ENCODE results near the gene ETV1.

Gene ETV1

DNA sequence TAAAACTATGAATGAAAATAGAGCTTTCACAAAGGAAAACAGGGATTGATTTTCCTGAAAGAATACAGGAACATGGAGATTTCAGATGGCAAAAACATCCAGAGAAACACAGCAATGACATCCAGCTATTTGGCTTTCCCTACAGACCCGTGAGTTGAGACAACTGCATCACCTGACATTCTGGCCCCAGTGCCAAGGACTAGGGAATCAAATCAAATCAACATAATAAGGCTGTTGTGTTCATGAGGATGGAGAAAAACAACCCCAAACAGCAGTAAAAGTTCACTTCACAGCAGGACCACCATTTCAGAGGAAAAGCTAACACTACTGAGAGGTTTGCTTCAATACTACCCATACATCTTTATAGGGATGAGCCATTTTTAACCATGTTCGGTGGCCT, 25.5 kb downstream of the ETV1 start:
- Histone ChIP-seq H3K36me3 (ENCODE audit: control insufficient read depth, low read length) (no peaks in the 10 kb centered on the region), H3K27me3 (ENCODE audit: control insufficient read depth, low read length) (no peaks in the 10 kb centered on the region), H3K4me3 (ENCODE audit: low read length) (no peak overlapping the region), H4K20me1 (ENCODE audit: control insufficient read depth, insufficient read depth, low read depth, low read length) (no peaks in the 10 kb centered on the region), H3F3A (ENCODE audit: control insufficient read depth, insufficient read depth) (no peaks in the 10 kb centered on the region), H3K4me2 (ENCODE audit: low read length) (no peak overlapping the region), H3K9me3 (ENCODE audit: control insufficient read depth, insufficient read depth, low read length) (no peaks in the 10 kb centered on the region), H3K79me2 (ENCODE audit: control insufficient read depth, low read length) (no peaks in the 10 kb centered on the region), H3K9me2 (replicated peaks; ENCODE audit: control insufficient read depth, low read length) (no peaks in the 10 kb centered on the region), H3K27ac (ENCODE audit: low read depth, low read length) (no peak overlapping the region), H3K4me1 (ENCODE audit: control insufficient read depth, low read length) (no peaks in the 10 kb centered on the region)
- TF ChIP-seq EZH2phosphoT487 (IDR thresholded peaks at IDR 0.05; ENCODE audit: borderline replicate concordance, low read length) = no peak
- TF ChIP-seq, protein P1, sequence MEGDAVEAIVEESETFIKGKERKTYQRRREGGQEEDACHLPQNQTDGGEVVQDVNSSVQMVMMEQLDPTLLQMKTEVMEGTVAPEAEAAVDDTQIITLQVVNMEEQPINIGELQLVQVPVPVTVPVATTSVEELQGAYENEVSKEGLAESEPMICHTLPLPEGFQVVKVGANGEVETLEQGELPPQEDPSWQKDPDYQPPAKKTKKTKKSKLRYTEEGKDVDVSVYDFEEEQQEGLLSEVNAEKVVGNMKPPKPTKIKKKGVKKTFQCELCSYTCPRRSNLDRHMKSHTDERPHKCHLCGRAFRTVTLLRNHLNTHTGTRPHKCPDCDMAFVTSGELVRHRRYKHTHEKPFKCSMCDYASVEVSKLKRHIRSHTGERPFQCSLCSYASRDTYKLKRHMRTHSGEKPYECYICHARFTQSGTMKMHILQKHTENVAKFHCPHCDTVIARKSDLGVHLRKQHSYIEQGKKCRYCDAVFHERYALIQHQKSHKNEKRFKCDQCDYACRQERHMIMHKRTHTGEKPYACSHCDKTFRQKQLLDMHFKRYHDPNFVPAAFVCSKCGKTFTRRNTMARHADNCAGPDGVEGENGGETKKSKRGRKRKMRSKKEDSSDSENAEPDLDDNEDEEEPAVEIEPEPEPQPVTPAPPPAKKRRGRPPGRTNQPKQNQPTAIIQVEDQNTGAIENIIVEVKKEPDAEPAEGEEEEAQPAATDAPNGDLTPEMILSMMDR (IDR thresholded peaks at IDR 0.05; ENCODE audit: low read depth, low read length, poor library complexity, severe bottlenecking) = no peak

DNA sequence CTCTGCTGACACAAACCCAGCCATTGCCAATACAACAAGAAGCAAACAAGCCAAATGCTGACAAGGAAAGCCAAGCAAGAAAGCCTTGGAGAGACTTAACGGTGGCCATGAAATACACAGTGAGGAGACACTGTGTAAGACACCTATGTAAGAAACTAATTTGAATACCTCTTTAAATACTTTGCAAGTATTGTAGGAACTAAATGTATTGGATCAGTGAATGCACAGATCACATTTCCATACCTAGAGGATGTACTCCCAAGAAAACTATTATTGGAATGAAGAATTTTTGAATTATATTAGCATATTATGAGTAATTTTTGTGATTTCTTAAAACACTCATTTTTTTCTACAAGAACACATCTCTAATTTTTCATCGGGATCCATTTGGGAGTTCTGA, 34.0 kb downstream of the ETV1 start:
- TF ChIP-seq EZH2phosphoT487 (IDR thresholded peaks at IDR 0.05; ENCODE audit: borderline replicate concordance, low read length) = no peak
- TF ChIP-seq, protein P1 (IDR thresholded peaks at IDR 0.05; ENCODE audit: low read depth, low read length, poor library complexity, severe bottlenecking) = no peak
- Histone ChIP-seq H3K4me2 (ENCODE audit: low read length) (no peak overlapping the region), H3K27ac (ENCODE audit: low read depth, low read length) (no peak overlapping the region), H3K79me2 (ENCODE audit: control insufficient read depth, low read length) (no peaks in the 10 kb centered on the region), H3K9me2 (replicated peaks; ENCODE audit: control insufficient read depth, low read length) (no peaks in the 10 kb centered on the region), H3K27me3 (ENCODE audit: control insufficient read depth, low read length) (no peaks in the 10 kb centered on the region), H4K20me1 (ENCODE audit: control insufficient read depth, insufficient read depth, low read depth, low read length) (no peaks in the 10 kb centered on the region), H3K36me3 (ENCODE audit: control insufficient read depth, low read length) (no peaks in the 10 kb centered on the region), H3F3A (ENCODE audit: control insufficient read depth, insufficient read depth) (no peaks in the 10 kb centered on the region), H3K4me1 (ENCODE audit: control insufficient read depth, low read length) (no peaks in the 10 kb centered on the region), H3K9me3 (ENCODE audit: control insufficient read depth, insufficient read depth, low read length) (no peaks in the 10 kb centered on the region), H3K4me3 (ENCODE audit: low read length) (no peak overlapping the region)

DNA sequence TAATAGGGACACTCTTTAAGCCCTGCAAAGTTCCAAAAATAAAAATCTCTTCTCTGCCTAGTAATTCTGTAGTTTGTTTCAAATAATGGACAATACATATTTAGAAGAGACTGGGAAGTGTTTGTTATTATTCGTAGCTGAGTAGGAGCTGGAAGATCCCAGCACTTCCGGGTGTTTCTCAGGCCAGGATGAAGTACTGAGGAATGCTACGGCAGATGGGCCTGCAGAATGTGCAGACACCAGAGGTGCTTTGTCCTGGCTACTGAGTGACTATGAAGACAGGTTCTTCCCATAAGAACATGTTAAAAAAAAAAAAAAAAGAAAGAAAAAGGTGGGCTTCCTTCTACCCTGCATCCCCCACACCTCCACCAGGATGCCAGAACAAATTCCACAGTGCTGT, 36.1 kb downstream of the ETV1 start:
- no peak overlapping the region for H3K27ac ChIP-seq (ENCODE audit: low read depth, low read length)
- H3K4me1 ChIP-seq (ENCODE audit: control insufficient read depth, low read length) = no peaks in the 10 kb centered on the region
- no peaks in the 10 kb centered on the region for H3K9me2 ChIP-seq (replicated peaks; ENCODE audit: control insufficient read depth, low read length)
- TF ChIP-seq EZH2phosphoT487 (IDR thresholded peaks at IDR 0.05; ENCODE audit: borderline replicate concordance, low read length) = no peak
- TF ChIP-seq, protein P1 (IDR thresholded peaks at IDR 0.05; ENCODE audit: low read depth, low read length, poor library complexity, severe bottlenecking) = no peak
- no peaks in the 10 kb centered on the region for H3K9me3 ChIP-seq (ENCODE audit: control insufficient read depth, insufficient read depth, low read length)
- H4K20me1 ChIP-seq (ENCODE audit: control insufficient read depth, insufficient read depth, low read depth, low read length) = no peaks in the 10 kb centered on the region
- H3K79me2 ChIP-seq (ENCODE audit: control insufficient read depth, low read length) = no peaks in the 10 kb centered on the region
- H3K27me3 ChIP-seq (ENCODE audit: control insufficient read depth, low read length) = no peaks in the 10 kb centered on the region
- H3K4me3 ChIP-seq (ENCODE audit: low read length) = no peak overlapping the region
- H3F3A ChIP-seq (ENCODE audit: control insufficient read depth, insufficient read depth) = no peaks in the 10 kb centered on the region
- no peaks in the 10 kb centered on the region for H3K36me3 ChIP-seq (ENCODE audit: control insufficient read depth, low read length)
- H3K4me2 ChIP-seq (ENCODE audit: low read length) = no peak overlapping the region

DNA sequence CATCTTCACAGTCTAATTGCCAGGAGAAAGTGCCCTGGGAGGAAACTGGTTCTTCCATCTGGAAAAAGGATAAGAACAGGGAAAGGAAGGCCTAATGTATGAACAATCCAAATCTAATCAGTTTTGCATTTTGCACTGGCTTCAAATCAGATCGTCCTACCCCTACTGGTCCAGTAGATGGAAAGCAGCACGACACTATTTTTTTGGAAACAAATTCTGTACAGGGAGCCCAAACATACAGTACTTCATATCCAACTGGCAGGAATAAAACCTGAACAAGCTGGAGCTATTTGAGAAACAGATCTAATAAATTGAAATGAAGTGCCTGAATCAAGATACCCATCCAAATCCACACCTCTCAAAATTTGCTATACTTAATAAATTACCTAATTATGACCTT, 36.5 kb downstream of the ETV1 start:
- Histone ChIP-seq H3K27ac (ENCODE audit: low read depth, low read length) (no peak overlapping the region), H3K79me2 (ENCODE audit: control insufficient read depth, low read length) (no peaks in the 10 kb centered on the region), H3K36me3 (ENCODE audit: control insufficient read depth, low read length) (no peaks in the 10 kb centered on the region), H3K4me3 (ENCODE audit: low read length) (no peak overlapping the region), H3K4me1 (ENCODE audit: control insufficient read depth, low read length) (no peaks in the 10 kb centered on the region), H3F3A (ENCODE audit: control insufficient read depth, insufficient read depth) (no peaks in the 10 kb centered on the region), H3K4me2 (ENCODE audit: low read length) (no peak overlapping the region), H3K9me2 (replicated peaks; ENCODE audit: control insufficient read depth, low read length) (no peaks in the 10 kb centered on the region), H3K9me3 (ENCODE audit: control insufficient read depth, insufficient read depth, low read length) (no peaks in the 10 kb centered on the region), H4K20me1 (ENCODE audit: control insufficient read depth, insufficient read depth, low read depth, low read length) (no peaks in the 10 kb centered on the region), H3K27me3 (ENCODE audit: control insufficient read depth, low read length) (no peaks in the 10 kb centered on the region)
- TF ChIP-seq, protein P1 (IDR thresholded peaks at IDR 0.05; ENCODE audit: low read depth, low read length, poor library complexity, severe bottlenecking) = no peak
- no peak for TF ChIP-seq EZH2phosphoT487 (IDR thresholded peaks at IDR 0.05; ENCODE audit: borderline replicate concordance, low read length)
